GM21423 (cell line): Measurements from ENCODE around the gene VPS26A.
A peak's percentile ranks its signal among the peaks of the same experiment; 100 is the strongest.
"Not testable (repeated sequence)": the region's sequence is repeated elsewhere in the genome, so short reads cannot be mapped to it uniquely, and the experiment has no call there.

Source experiments
- ATAC-seq: cut with Tn5 transposase; IDR thresholded peaks from one replicate; pipeline ENCODE4 v1.9.1; 2021; ENCODE audit warnings: mild to moderate bottlenecking, moderate library complexity; ENCODE audit not compliant: unreplicated experiment

Gene VPS26A

DNA sequence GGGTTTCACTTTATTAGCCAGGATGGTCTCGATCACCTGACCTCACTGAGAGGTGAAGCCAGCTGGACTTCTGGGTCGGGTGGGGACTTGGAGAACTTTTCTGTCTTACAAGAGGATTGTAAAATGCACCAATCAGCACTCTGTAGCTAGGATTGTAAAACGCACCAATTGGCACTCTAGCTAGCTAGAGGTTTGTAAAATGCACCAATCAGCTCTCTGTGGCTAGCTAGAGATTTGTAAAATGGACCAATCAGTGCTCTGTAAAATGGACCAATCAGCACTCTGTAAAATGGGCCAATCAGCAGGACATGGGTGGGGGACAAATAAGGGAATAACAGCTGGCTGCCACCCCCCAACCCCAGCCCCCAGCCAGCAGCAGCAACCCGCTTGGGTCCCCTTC, 51.3 kb downstream of the VPS26A start:
- not testable (repeated sequence) for ATAC-seq

- no peak for ATAC-seq
Observed at GRCh38 chr10:69176823-69177222, 52.8 kb downstream of the VPS26A start.

DNA sequence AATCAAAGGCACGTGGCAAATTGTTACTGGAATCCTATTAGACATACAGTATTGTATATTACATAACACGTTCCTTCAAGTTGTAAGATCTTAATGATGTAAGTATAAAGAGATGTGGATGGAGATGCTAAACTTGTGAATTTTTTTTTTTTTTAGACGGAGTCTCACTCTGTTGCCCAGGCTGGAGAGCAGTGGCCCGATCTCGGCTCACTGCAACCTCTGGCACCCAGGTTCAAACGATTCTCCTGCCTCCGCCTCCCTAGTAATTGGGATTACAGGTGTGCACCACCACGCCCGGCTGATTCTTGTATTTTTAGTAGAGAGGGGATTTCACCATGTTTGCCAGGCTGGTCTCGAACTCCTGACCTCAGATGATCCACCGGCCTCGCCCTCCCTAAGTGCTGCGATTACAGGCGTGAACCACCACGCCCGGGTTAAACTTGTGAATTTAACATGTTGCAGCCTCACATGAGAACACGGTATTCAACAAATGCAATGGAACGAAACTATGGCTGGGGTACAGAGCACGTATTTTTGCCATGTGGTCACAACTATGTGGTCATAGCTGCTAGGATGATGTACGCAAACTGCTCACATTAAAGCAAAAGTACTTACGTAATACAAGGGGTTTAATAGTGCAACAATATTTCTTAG, 55.2 kb downstream of the VPS26A start:
- ATAC-seq: peak; percentile 26

DNA sequence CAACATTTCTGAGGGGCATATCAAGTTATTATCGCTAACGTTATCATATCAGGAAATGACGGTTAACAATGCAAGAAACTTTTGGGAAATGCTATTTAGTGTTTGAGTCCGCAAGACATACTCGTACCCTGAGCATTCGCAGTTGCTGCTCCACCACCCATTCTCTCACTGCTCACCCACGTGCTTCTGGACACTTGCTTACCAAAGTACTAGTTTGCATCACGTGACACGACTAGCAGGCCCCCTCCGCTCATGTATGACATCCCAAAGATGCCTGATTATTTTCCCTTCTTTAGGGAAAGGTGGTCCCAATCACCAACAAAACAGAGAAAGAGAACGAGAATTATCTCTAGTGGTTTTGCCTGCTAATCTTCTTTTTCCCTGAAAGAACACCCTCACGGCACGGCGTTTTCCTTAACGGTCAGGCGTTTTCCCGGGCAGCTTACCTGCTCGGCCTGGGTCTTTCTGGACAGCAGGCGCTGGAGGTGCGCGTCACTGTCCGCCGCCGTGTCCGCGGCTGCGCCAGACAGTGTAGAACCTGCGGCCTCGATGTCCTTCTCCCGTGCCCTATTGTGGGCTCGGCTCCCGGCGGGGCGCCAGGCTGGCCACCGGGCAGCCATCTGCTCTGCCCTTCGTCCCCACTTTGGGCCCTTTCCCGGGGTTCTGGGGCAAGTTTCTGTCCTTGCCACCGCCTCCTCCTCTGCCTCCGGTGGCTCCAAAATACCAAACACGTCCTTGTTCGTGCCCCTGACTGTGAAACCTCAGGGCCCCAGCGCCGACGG, 56.0 kb downstream of the VPS26A start, which contains the start of gene SUPV3L1:
SUPV3L1 (plus strand) TSS at position 492 of the 782 bp plus-strand sequence; CDS start at position 550, 58 bp downstream.
- peak; percentile 79 for ATAC-seq

- no peak for ATAC-seq
Observed at GRCh38 chr10:69180525-69181204, 56.7 kb downstream of the VPS26A start.

GRCh38 chr10:69181433-69181832, 57.5 kb downstream of the VPS26A start:
- no peak for ATAC-seq

DNA sequence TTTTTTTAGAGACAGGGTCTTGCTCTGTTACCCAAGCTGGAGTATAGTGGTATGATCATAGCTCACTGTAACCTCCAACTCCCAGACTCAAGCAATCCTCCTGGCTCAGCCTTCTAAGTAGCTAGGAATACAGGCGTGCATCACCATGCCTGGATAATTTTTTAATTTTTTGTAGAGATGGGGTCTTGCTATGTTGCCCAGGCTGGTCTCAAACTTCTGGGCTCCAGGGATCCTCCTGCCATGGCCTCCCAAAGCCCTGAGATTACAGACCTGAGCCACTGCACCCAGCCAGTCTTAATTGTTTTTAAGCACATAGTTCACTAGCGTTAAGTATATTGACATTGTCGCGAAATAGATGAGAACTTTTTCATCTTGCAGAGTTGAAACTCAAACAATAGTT, 58.0 kb downstream of the VPS26A start:
- no peak for ATAC-seq

DNA sequence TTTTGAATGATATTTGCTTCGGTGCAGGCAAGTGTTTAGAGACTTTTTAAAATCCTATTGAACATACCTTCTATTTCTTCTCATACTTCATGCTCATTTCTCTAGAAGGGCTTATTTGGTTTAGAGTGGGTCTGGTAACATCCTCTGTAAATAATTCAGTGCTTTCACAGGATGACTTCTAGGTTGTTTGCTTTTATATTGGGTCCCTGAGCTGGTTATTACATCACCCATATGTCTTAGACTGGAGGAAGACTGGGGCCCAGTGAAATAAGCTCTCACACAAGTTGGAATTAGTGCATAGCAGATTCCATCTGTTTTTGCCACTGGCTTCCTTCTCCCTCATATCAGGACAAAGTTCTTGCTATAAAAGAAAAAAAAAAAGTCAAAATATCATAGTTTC, 62.5 kb downstream of the VPS26A start:
- ATAC-seq: no peak

DNA sequence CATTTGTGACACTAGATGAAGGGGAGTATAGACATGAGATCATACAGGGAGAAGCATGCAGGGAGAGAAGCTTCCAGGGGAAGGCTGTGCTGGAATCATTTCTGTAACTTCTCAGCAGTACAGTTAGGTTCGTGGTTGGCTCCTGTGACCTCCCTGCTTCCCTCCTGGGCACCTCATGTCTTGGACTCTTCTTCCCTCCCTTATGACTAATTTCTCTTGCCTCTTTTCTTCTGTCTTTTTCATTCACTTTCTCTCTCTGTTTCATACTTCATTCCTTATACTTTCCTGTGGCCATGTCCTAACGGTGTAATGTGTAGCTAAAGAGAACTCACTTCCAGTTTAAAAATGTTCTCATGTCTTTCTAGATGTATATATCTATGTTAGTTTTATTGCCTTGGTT, 77.1 kb downstream of the VPS26A start:
- ATAC-seq: no peak

DNA sequence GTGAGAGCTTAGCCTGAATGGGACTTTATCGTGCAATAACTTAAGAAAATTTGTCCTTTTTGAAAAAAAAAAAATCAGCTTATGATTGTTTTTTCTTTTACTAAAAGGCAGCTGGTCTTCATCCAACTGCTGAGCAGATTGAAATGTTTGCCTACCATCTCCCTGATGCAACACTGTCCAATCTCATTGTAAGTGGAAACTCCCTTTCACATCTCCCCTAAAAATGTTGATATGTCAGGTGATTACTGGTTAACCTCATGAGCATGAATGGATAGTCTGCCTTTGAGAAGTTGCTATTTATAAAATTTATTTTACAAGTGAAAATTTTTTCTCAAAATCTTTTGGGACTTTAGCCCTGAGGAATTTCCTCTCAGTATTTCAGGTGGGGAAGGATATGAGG, 78.4 kb downstream of the VPS26A start:
- no peak for ATAC-seq

DNA sequence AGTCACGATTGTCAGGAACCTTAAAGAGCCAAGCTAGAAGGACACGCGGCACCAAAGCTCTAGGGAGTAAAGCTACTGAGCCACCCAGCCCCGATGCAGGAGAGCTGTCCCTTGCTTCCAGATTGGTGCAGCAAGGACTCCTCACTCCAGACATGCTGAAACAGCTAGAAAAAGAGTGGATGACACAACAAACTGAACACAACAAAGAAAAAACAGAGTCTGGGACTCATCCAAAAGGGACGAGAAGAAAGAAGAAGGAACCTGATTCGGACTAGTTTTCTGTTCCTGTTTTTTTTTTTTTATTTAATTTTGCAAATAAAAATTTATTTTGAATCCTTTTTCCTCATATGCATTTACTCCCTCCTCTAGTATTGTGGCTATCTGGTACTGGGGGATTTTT, 84.8 kb downstream of the VPS26A start:
- no peak for ATAC-seq

DNA sequence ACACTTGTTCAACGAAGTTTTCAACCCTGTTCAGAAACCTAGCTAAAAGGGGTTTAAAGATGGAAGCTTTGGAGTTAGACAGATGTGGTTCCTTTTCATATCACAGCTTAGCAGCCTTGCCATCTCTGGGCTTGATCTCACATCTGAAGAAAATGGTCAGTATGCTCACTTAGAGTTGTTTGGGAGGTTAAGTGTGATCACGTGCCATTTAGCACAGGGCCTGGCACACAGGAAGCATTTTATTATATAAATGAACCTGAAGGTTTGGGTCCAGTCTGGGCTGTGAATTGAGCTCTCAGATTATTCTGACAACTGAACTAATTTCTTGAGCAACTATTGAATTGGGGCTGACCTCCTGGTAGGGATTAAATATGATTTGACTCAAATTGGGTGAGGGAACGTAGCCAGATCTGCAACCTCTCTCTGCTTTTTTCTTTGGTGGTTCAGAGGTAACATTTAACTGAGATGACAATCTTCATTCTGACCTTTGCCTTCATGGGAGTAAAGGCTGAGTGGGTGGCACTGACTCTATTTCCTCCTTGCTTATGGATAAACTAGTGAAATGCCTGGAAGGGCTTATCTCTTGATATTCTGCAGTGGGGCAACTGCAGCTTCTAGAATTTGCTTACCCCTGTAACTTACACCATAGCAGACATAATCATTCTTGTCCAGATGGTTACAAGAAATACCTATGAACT, 86.0 kb downstream of the VPS26A start:
- no peak for ATAC-seq

DNA sequence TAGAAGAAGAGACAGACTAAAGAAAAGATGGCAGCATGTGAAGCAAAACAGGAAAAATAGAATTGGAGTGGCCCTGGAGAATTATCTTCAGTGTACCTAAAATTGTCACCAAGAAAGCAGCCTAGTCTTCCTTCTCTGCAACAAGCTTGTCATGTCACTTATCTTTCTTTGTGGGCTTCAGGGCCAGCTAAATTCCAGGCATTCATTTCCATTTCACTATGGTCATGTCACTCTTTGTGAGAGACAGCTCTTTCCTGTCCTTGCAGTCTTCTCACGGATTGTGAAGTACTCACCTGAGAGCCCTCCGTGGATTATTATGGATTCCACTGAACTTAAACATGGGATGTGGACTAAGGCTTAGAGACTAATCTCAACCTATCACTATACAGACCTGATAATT, 87.1 kb downstream of the VPS26A start:
- no peak for ATAC-seq

DNA sequence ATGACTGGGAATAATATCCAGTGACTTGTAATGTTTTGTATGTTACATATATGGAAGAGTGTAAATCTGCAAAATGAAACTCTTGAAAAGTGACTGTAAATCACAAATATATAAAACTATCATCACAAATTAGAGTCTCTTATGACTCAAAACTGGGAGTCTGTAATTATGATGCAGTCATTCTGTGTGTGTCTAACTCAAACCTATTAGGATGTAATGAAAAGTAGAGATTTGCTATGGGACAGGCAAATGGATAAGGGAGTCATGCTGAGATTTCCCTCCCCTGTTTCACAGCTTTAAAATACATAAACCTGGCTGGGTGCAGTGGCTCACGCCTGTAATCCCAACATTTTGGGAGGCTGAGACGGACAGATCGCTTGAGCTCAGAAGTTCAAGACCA, 87.5 kb downstream of the VPS26A start:
- no peak for ATAC-seq

GRCh38 chr10:69213591-69214311, 89.8 kb downstream of the VPS26A start:
- no peak for ATAC-seq

GRCh38 chr10:69214666-69215131, 90.7 kb downstream of the VPS26A start:
- ATAC-seq: no peak

- no peak for ATAC-seq
Observed at GRCh38 chr10:69215405-69216171, 91.6 kb downstream of the VPS26A start.

DNA sequence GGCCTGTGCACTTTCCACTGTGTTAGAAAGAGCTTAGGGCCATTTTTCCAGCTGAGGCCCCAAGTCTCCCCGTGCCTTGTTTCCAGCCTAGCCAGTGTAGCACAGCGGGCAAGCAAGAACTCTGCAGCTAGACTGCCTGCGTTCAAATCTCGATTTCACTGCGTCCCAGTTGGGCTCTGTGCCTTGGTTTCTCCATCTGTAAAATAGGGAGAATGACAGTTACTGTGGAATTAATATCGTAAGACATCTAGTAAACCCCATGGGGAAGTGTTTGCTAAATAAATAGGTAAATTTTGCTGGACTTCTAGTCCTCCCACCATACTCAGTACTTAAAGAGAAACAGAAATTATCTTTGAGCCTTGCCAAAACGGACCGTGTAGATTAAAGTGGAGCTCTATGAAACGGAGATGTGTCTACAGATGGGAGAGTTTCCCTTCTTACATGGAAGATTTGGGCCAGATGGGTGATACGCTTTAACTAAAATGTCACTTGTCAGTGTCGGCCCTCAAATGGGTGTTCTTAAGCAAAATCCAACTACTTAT, 92.7 kb downstream of the VPS26A start:
- no peak for ATAC-seq

GRCh38 chr10:69217119-69217754, 93.3 kb downstream of the VPS26A start:
- no peak for ATAC-seq
